ENCODE measurements around the gene MB21D2.

DNA sequence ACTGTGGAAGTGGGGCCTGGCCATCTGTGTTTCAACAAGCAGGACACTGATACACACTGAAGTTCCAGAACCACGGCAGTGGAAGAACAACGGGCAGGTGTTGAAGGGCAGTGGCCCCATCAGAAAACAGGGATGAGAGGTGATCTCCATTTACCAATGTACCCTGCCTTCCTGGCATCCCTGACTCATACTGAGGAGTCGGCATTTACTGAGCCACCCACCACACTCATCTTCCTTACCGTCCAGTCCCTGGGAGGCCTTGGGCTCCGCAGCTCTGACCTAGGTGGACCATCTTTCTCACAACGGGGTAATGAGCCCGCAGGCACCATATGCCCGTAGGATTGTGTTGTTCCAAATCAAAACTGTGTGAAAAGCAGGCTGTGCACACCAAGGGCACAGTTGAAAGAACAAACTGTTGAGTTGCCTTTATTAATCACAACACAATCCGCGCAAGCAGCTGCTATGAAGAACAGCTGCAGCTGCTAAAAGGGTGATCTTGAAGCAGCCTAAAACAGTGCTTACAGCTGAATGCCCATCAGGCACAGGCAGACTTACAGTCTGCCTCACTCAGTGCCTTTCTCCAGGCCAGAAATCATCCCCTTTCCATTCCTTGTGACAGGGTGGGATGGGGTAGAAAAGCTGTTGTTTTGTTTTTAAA is 12.9 kb downstream of the MB21D2 start:
- TF ChIP-seq, protein P1, sequence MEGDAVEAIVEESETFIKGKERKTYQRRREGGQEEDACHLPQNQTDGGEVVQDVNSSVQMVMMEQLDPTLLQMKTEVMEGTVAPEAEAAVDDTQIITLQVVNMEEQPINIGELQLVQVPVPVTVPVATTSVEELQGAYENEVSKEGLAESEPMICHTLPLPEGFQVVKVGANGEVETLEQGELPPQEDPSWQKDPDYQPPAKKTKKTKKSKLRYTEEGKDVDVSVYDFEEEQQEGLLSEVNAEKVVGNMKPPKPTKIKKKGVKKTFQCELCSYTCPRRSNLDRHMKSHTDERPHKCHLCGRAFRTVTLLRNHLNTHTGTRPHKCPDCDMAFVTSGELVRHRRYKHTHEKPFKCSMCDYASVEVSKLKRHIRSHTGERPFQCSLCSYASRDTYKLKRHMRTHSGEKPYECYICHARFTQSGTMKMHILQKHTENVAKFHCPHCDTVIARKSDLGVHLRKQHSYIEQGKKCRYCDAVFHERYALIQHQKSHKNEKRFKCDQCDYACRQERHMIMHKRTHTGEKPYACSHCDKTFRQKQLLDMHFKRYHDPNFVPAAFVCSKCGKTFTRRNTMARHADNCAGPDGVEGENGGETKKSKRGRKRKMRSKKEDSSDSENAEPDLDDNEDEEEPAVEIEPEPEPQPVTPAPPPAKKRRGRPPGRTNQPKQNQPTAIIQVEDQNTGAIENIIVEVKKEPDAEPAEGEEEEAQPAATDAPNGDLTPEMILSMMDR (conservative IDR thresholded peaks at IDR 0.05; ENCODE audit: low read depth, low read length) = no peak
- TF ChIP-seq EZH2 (IDR thresholded peaks at IDR 0.05; ENCODE audit: low read length, unreplicated experiment) = no peak
